HCT116 (cell line): ENCODE results near the gene TMCO4. TPM values are rescaled to one million over a fixed set of nuclear protein-coding genes. Genes with fewer than 3 reads are reported as not detected.

Experiments
- ATAC-seq: fragments of 200-7000 bp; cut with Tn5 transposase; 2 replicates; pipeline ENCODE4 v1.9.1; 2020; ENCODE audit warnings: mild to moderate bottlenecking, moderate library complexity
- BruUV-seq: library from RNA; stranded (reverse); fragments of 400-500 nt; replicated peaks from 2 replicates; lab custom pipeline; 2021; lab: Mats Ljungman, UMichigan
- CTCF ChIA-PET: fragments of 300-600 bp; sonication (Branson Sonifier 250); formaldehyde crosslinking; loops from one replicate; lab custom pipeline; 2021; ENCODE audit warnings: antibody characterized with exemption; lab: Charles Lee
- POLR2A ChIA-PET: fragments of 300-600, 350-600 bp; sonication (Branson Sonifier 250); formaldehyde crosslinking; loops from one replicate; lab custom pipeline; 2021; ENCODE audit warnings: antibody characterized with exemption; lab: Charles Lee
- RAD21 ChIA-PET, 2 experiments: fragments of 300-600 bp; sonication (Branson Sonifier 250); formaldehyde crosslinking; loops; one replicate each; lab custom pipeline; 2023; ENCODE audit warnings: low total read pairs in 2 of 2; ENCODE audit not compliant: uncharacterized antibody in 2 of 2, unreplicated experiment in 2 of 2, low non-redundant PET in 1 of 2; lab: Charles Lee
- DNase-seq: peaks from one replicate; pipeline ENCODE4 v3.0.0-alpha.2; 2010; ENCODE audit warnings: low read depth, low spot score
- H2AFZ ChIP-seq: fragments of 200-600 bp; shearing (Covaris generic), sonication (generic); 2 replicates; pipeline ENCODE4 v1.6.1; 2017; ENCODE audit warnings: low read depth, mixed run types, mixed read lengths, antibody characterized with exemption, low read length; ENCODE audit not compliant: poor library complexity, severe bottlenecking
- H3K27ac ChIP-seq: 2 replicates; pipeline ENCODE4 v1.5.1; 2012; ENCODE audit warnings: low read depth, low read length
- H3K27me3 ChIP-seq: fragments of 200-600 bp; sonication (generic); 2 replicates; pipeline ENCODE4 v1.6.1; 2016; ENCODE audit warnings: mixed run types, low read length, mixed read lengths; ENCODE audit not compliant: insufficient read depth
- H3K36me3 ChIP-seq, 2 experiments: fragments of 200-500 bp in 1 of 2; fragments of 200-600 bp in 1 of 2; sonication (Bioruptor generic) in 1 of 2; sonication (generic) in 1 of 2; 2 replicates each; pipeline versions ENCODE4 v1.5.1 to v1.6.1; 2014 to 2016; ENCODE audit warnings: low read length in 2 of 2, inconsistent platforms in 1 of 2, mixed read lengths in 1 of 2, mixed run types in 1 of 2; ENCODE audit not compliant: insufficient read depth in 2 of 2, control insufficient read depth in 1 of 2
- H3K4me1 ChIP-seq, 2 experiments: fragments of 200-600 bp in 1 of 2; sonication (generic) in 1 of 2; 2 replicates each; pipeline versions ENCODE4 v1.5.1 to v1.6.1; 2012 to 2017; ENCODE audit warnings: low read length in 2 of 2, inconsistent platforms in 1 of 2, mild to moderate bottlenecking in 1 of 2, mixed read lengths in 1 of 2, mixed run types in 1 of 2, moderate library complexity in 1 of 2; ENCODE audit not compliant: insufficient read depth in 2 of 2, control insufficient read depth in 1 of 2
- H3K4me2 ChIP-seq: fragments of 200-600 bp; sonication (generic); 2 replicates; pipeline ENCODE4 v1.6.1; 2017; ENCODE audit warnings: mixed run types, low read length, mixed read lengths
- H3K4me3 ChIP-seq, 2 experiments: fragments of 200-600 bp in 1 of 2; sonication (generic) in 1 of 2; replicated peaks in 1 of 2; 2 replicates each; pipeline ENCODE4 v1.5.1; 2011 to 2016; ENCODE audit warnings: low read length in 2 of 2, control low read depth in 1 of 2, low read depth in 1 of 2, mild to moderate bottlenecking in 1 of 2, mixed read lengths in 1 of 2, mixed run types in 1 of 2
- H3K79me2 ChIP-seq: fragments of 200-600 bp; sonication (generic); 2 replicates; pipeline ENCODE4 v1.6.1; 2017; ENCODE audit warnings: mild to moderate bottlenecking, mixed run types, low read length, moderate library complexity, mixed read lengths; ENCODE audit not compliant: insufficient read depth
- H3K9ac ChIP-seq: fragments of 200-600 bp; sonication (generic); 2 replicates; pipeline ENCODE4 v1.6.1; 2016; ENCODE audit warnings: low read length, mixed read lengths
- H3K9me2 ChIP-seq: fragments of 200-600 bp; sonication (generic), shearing (Covaris generic); 2 replicates; pipeline ENCODE4 v1.6.1; 2017; ENCODE audit warnings: mixed run types, mild to moderate bottlenecking, moderate library complexity; ENCODE audit not compliant: insufficient read depth
- H3K9me3 ChIP-seq, 2 experiments: fragments of 200-500 bp in 1 of 2; fragments of 200-600 bp in 1 of 2; sonication (Bioruptor generic) in 1 of 2; sonication (generic) in 1 of 2; 2 replicates each; pipeline ENCODE4 v1.6.1; 2014 to 2017; ENCODE audit warnings: low read length in 2 of 2, mixed read lengths in 2 of 2, inconsistent platforms in 1 of 2, low read depth in 1 of 2, mild to moderate bottlenecking in 1 of 2, mixed run types in 1 of 2, moderate library complexity in 1 of 2; ENCODE audit not compliant: control insufficient read depth in 1 of 2, insufficient read depth in 1 of 2
- H4K20me1 ChIP-seq: fragments of 200-600 bp; sonication (generic), shearing (Covaris generic); 2 replicates; pipeline ENCODE4 v1.6.1; 2017; ENCODE audit warnings: mixed run types, mild to moderate bottlenecking, moderate library complexity; ENCODE audit not compliant: insufficient read depth
- ELF1 ChIP-seq: IDR thresholded peaks from 2 replicates; pipeline ENCODE4 v1.6.1; 2012; ENCODE audit warnings: low read depth, borderline replicate concordance
- EZH2phosphoT487 ChIP-seq: fragments of 200-600 bp; IDR thresholded peaks from 2 replicates; pipeline ENCODE4 v1.6.1; 2018; ENCODE audit warnings: antibody characterized with exemption, borderline replicate concordance
- POLR2A ChIP-seq: IDR thresholded peaks from 2 replicates; pipeline ENCODE4 v1.7.0; 2011; ENCODE audit warnings: borderline replicate concordance; ENCODE audit not compliant: insufficient read depth, insufficient read length; ENCODE audit errors: extremely low read depth
- SP1 ChIP-seq: IDR thresholded peaks from 2 replicates; pipeline ENCODE4 v1.6.1; 2012; ENCODE audit warnings: low read depth
- ZFX ChIP-seq: fragments of 450-650 bp; IDR thresholded peaks from 2 replicates; pipeline ENCODE4 v1.6.1; 2017
- ZNF274 ChIP-seq: fragments of 200-500 bp; sonication (Bioruptor generic); IDR thresholded peaks from 2 replicates; pipeline ENCODE4 v1.6.1; 2014; ENCODE audit warnings: mild to moderate bottlenecking, low read depth, low read length, inconsistent platforms
- intact Hi-C: fragments of 100-400 bp; cut with micrococcal nuclease; formaldehyde crosslinking; loops from 2 replicates; pipeline ENCODE4 v1.10.0; 2022
- total RNA-seq: library from RNA; stranded (reverse); gene quantifications from one replicate; pipeline ENCODE4 v1.2.1, GENCODE V29; 2021; ENCODE audit not compliant: unreplicated experiment
- TF ChIP-seq, protein P1 (sequence below): IDR thresholded peaks from 2 replicates; pipeline ENCODE4 v1.6.1; 2012; ENCODE audit warnings: low read depth

The TMCO4 gene
- total RNA-seq, 1 experiment from 2014 or later = 12.7 TPM

DNA sequence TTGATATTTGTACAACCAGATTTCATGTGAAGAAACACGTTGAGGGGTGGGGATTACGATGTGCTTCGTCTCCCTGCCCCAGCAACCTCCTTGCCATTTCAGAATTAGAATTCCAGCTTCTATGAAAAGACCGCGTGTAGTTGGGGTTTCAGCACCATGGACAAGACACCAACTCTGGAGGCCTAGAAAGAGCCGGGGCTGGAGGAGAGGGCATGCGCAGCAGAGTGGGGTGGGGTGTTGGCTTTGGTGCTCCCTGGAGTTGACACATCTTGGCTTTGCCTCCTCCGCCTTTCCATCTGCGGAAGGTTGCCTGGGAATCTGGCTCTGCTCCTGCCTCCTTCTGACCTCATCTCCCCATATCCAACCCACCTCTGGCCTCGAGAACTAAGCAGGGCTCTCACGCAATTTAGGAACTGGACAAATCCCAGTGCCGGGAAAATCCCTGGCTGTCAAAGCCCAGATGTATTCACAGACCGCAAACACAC is 123.2 kb downstream of the TMCO4 start:
- peak; percentile 68 for ATAC-seq

DNA sequence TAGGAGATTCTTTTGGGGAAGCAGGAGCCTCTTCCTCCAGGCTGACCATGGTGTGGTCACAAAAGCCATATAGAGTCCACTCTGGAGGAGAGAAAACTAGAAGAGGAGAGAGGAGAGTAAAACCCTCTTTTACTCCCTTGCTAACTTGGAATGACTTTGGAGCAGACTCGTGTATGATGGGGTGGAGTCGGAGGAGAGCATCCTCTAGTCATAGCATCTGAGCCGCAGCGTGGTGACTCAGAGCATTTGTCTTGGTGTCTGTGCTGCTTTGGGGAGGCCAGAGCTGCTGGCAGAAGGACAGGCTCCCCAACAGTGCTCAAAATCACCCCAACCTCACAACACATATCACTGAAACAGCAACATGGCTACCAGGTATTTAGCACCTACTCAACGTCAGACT is 123.9 kb downstream of the TMCO4 start:
- Histone ChIP-seq H2AFZ (no peak overlapping the region), H3K27me3 (0 out of 2 replicates have a peak, but pooled peaks cover 5% of the 10 kb centered on the region), H3K79me2 (no peaks in the 10 kb centered on the region), H3K4me3 (no peak overlapping the region), H3K27ac (no peak overlapping the region), H4K20me1 (no peaks in the 10 kb centered on the region), H3K4me2 (no peak overlapping the region), H3K9me2 (no peaks in the 10 kb centered on the region), H3K4me1 (no peaks in the 10 kb centered on the region), H3K9ac (no peak overlapping the region), H3K36me3 (no peaks in the 10 kb centered on the region), H3K9me3 (no peaks in the 10 kb centered on the region)
- CTCF ChIA-PET = interaction anchor here (1.9 kb wide), 1 partner anchor 13 kb away, joined by 5 read pairs; no protein-coding TSS in a partner anchor
- intact Hi-C loops = no loop called here
- BruUV-seq = no TSS peak
- no peak for DNase-seq
- POLR2A ChIA-PET = no interaction called here
- RAD21 ChIA-PET = no interaction called here
- ATAC-seq = no peak
- TF ChIP-seq ELF1 (no peak), SP1 (no peak), EZH2phosphoT487 (no peak), POLR2A (no peak), ZNF274 (no peak), ZFX (no peak)
- TF ChIP-seq, protein P1, sequence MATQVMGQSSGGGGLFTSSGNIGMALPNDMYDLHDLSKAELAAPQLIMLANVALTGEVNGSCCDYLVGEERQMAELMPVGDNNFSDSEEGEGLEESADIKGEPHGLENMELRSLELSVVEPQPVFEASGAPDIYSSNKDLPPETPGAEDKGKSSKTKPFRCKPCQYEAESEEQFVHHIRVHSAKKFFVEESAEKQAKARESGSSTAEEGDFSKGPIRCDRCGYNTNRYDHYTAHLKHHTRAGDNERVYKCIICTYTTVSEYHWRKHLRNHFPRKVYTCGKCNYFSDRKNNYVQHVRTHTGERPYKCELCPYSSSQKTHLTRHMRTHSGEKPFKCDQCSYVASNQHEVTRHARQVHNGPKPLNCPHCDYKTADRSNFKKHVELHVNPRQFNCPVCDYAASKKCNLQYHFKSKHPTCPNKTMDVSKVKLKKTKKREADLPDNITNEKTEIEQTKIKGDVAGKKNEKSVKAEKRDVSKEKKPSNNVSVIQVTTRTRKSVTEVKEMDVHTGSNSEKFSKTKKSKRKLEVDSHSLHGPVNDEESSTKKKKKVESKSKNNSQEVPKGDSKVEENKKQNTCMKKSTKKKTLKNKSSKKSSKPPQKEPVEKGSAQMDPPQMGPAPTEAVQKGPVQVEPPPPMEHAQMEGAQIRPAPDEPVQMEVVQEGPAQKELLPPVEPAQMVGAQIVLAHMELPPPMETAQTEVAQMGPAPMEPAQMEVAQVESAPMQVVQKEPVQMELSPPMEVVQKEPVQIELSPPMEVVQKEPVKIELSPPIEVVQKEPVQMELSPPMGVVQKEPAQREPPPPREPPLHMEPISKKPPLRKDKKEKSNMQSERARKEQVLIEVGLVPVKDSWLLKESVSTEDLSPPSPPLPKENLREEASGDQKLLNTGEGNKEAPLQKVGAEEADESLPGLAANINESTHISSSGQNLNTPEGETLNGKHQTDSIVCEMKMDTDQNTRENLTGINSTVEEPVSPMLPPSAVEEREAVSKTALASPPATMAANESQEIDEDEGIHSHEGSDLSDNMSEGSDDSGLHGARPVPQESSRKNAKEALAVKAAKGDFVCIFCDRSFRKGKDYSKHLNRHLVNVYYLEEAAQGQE = no peak

More for the DNA sequence above, 123.2 kb downstream of the TMCO4 start:
- Histone ChIP-seq H3K9ac (no peak overlapping the region), H4K20me1 (no peaks in the 10 kb centered on the region), H3K79me2 (no peaks in the 10 kb centered on the region), H3K9me3 (no peaks in the 10 kb centered on the region), H3K4me1 (no peaks in the 10 kb centered on the region), H3K36me3 (no peaks in the 10 kb centered on the region), H2AFZ (no peak overlapping the region)
- ChIA-PET RAD21 (no interaction called here), CTCF (interaction anchor here (0.9 to 1.9 kb wide), 2 partner anchors 14 to 28 kb away, joined by 3 to 5 read pairs; no protein-coding TSS in a partner anchor), POLR2A (interaction anchor here (0.6 kb wide), 1 partner anchor 14 kb away, joined by 3 read pairs; no protein-coding TSS in a partner anchor)
- no peak for TF ChIP-seq ELF1
- TF ChIP-seq, protein P1 = peak; percentile 87
- TF ChIP-seq, all 23 proteins: peak for 1
- no TSS peak for BruUV-seq
- Histone ChIP-seq H3K27me3 (0 out of 2 replicates have a peak, but pooled peaks cover 5% of the 10 kb centered on the region), H3K27ac (no peak overlapping the region), H3K9me2 (no peaks in the 10 kb centered on the region), H3K4me2 (no peak overlapping the region), H3K4me3 (no peak overlapping the region)
- intact Hi-C loops = no loop called here
- no peak for DNase-seq
